ENCODE results near the gene RAC2. TPM values are rescaled to one million over a fixed set of nuclear protein-coding genes. Genes with fewer than 3 reads are reported as not detected.

RAC2 gene
- polyA plus RNA-seq, 10 donors: 4.5 to 26.8 (median 6.9) TPM

- no peak for DNase-seq
These were observed 66.3 kb downstream of the RAC2 start for GRCh38 chr22:37177755-37178154.

- DNase-seq: no peak
These were observed 66.8 kb downstream of the RAC2 start for GRCh38 chr22:37177221-37177620.

GRCh38 chr22:37176464-37177061 lies 67.5 kb downstream of the RAC2 start:
- DNase-seq: peak; percentile 90 to 97 (median 92)

GRCh38 chr22:37175414-37176281 lies 68.4 kb downstream of the RAC2 start:
- no peak for DNase-seq

Other genes with a start within 250 kb of the RAC2 start
- 10 to 100 TPM; 11.3 to 18.4 (median 15.3) TPM for gene TST, start 224.8 kb downstream of the RAC2 start, polyA plus RNA-seq (ENCODE audit: insufficient read length in 10 of 10)
- gene MPST, start 224.5 kb downstream of the RAC2 start, polyA plus RNA-seq (ENCODE audit: insufficient read length in 10 of 10): 10 to 100 TPM; 30.9 to 53.0 (median 42.7) TPM
- gene KCTD17, start 192.5 kb downstream of the RAC2 start, polyA plus RNA-seq (ENCODE audit: insufficient read length in 10 of 10): 10 to 100 TPM; 11.2 to 23.3 (median 16.5) TPM
- under 1 TPM in 7 of 10 donors, not detected in 3; 0.07 to 0.17 (median 0.12) TPM for gene TMPRSS6, start 134.6 kb downstream of the RAC2 start, polyA plus RNA-seq (ENCODE audit: insufficient read length in 10 of 10)
- 1 to 10 TPM in 7 of 10 donors, under 1 TPM in 3; 0.71 to 3.6 (median 1.7) TPM for gene IL2RB, start 94.4 kb downstream of the RAC2 start, polyA plus RNA-seq (ENCODE audit: insufficient read length in 10 of 10)
- gene C1QTNF6, start 56.0 kb downstream of the RAC2 start, polyA plus RNA-seq (ENCODE audit: insufficient read length in 10 of 10): 10 to 100 TPM; 14.3 to 23.4 (median 18.9) TPM
- under 1 TPM in 4 of 10 donors, not detected in 6; 0.09 to 0.15 (median 0.13) TPM for gene SSTR3, start 31.8 kb downstream of the RAC2 start, polyA plus RNA-seq (ENCODE audit: insufficient read length in 10 of 10)
- 1 to 10 TPM; 3.6 to 8.4 (median 6.1) TPM for gene CYTH4, start 38.2 kb upstream of the RAC2 start, polyA plus RNA-seq (ENCODE audit: insufficient read length in 10 of 10)
- gene ELFN2, start 183.2 kb upstream of the RAC2 start, polyA plus RNA-seq (ENCODE audit: insufficient read length in 10 of 10): 1 to 10 TPM in 9 of 10 donors, under 1 TPM in 1; 0.70 to 3.3 (median 1.3) TPM
- 1 to 10 TPM; 4.2 to 9.6 (median 6.1) TPM for gene MFNG, start 242.1 kb upstream of the RAC2 start, polyA plus RNA-seq (ENCODE audit: insufficient read length in 10 of 10)

All from muscle of back (tissue), 11 donors.